NCI-H2029 (cell line): ENCODE results near the gene CHRNG.
"Not testable (repeated sequence)": the region's sequence is repeated elsewhere in the genome, so short reads cannot be mapped to it uniquely, and the experiment has no call there.

Experiments
- DNase-seq: peaks from one replicate; lab custom pipeline; 2025; lab: John Stamatoyannopoulos, UW

CHRNG gene

GRCh38 chr2:232527905-232528470, 11.5 kb upstream of the CHRNG start:
- DNase-seq: no peak

GRCh38 chr2:232528746-232529460, 10.6 kb upstream of the CHRNG start:
- no peak for DNase-seq

- DNase-seq: no peak
These were observed 9.5 kb upstream of the CHRNG start for GRCh38 chr2:232529806-232530547.

- DNase-seq: no peak
These were observed 8.7 kb upstream of the CHRNG start for GRCh38 chr2:232530626-232531260.

GRCh38 chr2:232532419-232532818, 7.1 kb upstream of the CHRNG start:
- no peak for DNase-seq

- DNase-seq: not testable (repeated sequence)
These were observed 6.7 kb upstream of the CHRNG start for GRCh38 chr2:232532821-232533220.

DNA sequence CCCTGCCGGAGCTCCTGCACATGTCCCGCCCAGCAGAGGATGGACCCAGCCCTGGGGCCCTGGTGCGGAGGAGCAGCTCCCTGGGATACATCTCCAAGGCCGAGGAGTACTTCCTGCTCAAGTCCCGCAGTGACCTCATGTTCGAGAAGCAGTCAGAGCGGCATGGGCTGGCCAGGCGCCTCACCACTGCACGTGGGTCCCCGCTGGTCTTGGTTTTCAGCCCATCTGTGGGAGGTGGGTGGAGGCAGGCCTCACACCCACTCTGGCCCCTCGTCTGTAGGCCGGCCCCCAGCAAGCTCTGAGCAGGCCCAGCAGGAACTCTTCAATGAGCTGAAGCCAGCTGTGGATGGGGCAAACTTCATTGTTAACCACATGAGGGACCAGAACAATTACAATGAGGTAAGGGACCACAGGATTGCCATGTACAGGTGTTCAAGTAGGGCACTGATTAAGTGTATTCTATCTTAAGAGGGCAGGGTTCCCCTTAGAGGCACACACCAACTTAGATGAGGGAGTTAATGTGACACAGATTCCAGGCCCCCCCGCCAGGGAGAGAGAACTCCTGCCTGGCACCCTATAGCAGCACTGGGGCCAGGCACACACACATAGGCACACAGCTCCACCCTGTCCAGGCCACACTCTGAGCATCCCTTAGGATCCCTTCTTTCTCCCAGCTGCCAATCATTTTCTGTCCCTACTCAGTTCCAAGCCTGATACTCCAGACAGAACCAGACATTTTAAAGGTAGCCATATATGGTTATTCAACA, 5.4 kb upstream of the CHRNG start:
- DNase-seq: no peak

DNA sequence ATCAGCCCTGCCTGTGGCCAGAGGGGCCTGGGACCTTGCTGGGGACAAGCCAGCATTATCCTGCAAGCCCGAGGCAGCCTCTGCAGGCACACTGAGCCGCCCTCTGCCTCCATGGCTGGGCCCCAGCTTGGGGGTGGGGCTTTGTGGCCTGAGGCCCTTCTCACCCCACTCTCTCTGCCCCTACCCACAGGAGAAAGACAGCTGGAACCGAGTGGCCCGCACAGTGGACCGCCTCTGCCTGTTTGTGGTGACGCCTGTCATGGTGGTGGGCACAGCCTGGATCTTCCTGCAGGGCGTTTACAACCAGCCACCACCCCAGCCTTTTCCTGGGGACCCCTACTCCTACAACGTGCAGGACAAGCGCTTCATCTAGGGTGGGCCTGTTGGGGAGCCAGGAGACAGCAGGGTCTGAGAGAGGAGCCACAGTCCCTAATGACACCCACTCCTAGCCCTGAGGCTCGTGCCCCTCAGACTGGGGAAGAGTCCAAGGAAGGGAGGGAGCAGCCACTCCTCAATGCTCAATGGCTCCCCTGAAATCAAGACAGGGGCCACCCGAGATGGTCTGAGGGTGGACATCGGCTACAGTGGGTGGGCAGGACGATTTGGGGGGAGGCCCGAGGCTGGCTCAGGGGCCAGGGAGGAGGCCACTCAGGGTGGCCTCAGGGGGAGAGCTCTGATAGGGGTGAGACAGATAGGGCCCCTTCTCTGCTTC, 4.4 kb upstream of the CHRNG start:
- DNase-seq: no peak

GRCh38 chr2:232535761-232536530, 3.5 kb upstream of the CHRNG start:
- DNase-seq: no peak

DNA sequence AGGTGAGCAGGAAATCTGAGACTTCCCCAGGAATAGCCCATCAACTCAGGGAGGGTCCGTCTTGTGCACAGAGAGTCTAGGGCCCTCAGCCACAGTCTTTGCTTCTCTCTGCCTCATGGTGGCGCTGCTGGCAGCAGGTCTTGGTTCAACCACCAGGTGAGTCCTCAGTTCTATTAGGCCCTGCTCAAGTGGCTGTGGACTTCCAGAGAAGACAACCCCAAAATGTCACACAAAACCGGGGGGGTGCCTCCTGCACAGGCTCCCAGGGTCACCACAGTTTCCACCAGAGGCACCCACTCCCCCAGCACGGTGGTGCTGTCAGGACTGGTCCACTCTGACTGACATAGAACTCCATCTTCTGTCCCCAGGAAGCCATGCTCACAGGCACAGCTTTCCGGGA, 2.4 kb upstream of the CHRNG start:
- no peak for DNase-seq

- no peak for DNase-seq
These were observed 2.0 kb upstream of the CHRNG start for GRCh38 chr2:232537499-232537898.

- no peak for DNase-seq
These were observed 821 bp upstream of the CHRNG start for GRCh38 chr2:232538671-232539070.

DNA sequence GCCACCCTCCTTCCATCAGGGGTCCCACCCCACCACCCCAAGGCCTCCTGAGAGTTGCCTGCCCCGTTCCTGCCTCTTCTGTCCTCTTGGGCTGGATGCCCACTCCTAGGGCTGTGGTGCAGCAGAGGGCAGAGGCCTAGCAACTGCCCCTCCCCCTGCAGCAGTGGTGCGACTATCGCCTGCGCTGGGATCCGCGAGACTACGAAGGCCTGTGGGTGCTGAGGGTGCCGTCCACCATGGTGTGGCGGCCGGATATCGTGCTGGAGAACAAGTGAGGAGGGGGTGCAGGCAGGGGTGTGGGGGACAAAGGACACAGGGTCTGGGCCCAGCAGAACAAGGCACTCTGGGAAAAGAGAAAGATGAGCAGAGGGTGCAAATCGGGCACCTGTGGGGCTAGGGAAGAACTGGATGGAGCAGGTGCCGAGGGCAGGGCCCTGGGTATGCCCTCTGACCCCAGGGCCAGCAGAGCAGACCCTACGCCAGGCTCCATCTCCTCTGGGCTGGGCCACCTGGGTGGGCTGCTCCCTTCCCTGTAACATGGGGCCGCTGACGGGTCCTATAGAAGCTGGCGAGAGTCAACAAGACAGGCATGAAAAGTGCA, 1.0 kb downstream of the CHRNG start:
- DNase-seq: no peak

DNA sequence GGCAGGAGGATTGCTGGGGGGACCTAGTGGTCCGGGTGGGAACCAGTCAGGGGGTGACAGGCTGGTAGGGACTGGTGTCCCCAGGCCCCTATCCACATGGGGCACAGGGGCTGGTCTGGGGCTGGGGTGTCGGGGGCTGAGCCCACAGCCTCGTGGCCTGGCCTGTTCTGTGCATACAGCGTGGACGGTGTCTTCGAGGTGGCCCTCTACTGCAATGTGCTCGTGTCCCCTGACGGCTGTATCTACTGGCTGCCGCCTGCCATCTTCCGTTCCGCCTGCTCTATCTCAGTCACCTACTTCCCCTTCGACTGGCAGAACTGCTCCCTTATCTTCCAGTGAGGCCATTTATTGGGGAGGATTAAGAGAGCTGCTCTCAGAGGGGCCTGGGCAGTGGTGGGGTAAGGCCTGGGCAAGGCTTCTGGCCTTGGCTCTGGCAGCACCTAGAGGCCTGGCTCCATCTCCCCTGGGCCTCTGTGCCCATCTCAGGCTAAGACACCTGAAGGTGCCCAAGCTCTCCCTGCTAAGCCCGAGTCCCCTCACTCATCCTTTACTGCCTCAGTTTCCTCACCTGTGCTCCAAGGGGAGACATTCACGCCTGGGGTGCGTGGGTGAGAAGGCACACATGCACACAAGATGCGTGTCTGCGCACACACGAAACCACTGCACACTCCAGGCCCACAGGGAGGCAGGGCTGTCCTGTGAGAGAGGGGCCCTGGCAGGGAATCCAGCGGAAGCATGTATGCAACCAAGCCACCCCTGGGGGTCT, 1.9 kb downstream of the CHRNG start:
- DNase-seq: no peak

DNA sequence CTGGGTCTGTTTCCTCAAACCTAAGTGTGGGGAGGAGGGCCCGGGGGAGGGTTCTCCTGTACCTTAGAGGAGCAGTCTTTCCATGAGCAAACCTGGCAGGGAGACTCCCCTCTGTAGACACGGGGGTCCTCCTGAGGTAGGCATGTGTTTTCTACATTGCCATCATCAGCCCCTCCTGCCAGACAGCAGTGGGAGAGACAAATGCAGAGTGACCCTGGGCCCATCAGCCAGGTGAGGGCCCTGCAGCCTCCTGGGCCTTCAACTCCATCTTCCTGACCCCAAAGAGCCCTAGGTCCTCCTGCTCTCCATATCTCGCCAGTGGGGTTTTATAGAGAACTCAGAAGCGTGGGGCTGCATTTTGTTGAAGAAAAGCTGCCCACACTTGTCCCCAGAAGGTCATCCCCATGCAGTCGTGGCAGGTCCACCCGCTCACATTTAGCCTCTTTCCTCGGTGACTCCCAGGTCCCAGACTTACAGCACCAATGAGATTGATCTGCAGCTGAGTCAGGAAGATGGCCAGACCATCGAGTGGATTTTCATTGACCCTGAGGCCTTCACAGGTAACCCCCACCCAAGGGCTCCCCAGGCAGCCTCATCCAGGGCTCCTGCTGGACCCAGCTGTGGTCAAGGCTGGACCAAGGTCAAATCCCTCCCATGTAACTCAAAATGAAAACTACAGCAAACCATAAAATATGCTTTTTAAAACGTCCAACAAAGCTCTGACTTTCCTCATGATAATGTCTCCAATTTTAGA, 2.6 kb downstream of the CHRNG start:
- DNase-seq: no peak

GRCh38 chr2:232542715-232543467, 3.4 kb downstream of the CHRNG start:
- no peak for DNase-seq

DNA sequence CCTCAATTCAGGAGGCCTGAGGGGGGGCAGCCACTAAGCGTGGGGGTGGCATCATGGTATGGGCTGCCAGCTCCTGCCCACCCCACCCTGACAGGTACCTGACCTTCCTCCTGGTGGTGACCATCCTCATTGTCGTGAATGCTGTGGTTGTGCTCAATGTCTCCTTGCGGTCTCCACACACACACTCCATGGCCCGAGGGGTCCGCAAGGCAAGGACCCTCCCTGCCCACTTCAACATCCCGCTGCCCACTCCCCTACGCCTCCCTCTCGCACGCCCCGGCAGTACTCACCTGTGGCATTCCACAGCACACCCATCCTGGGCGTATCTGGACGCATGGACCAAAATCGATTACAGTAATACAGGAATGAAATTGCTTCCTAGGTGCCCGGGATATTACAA, 4.0 kb downstream of the CHRNG start:
- DNase-seq: no peak
